Cerebellar cortex (tissue), 1 donor: ENCODE measurements around the gene UBE2M.
"Not testable (repeated sequence)": the region's sequence is repeated elsewhere in the genome, so short reads cannot be mapped to it uniquely, and the experiment has no call there.

Experiments
- DNase-seq: peaks from one replicate; pipeline ENCODE4 v3.0.0-alpha.2; 2015; ENCODE audit warnings: low spot score

Gene UBE2M

DNA sequence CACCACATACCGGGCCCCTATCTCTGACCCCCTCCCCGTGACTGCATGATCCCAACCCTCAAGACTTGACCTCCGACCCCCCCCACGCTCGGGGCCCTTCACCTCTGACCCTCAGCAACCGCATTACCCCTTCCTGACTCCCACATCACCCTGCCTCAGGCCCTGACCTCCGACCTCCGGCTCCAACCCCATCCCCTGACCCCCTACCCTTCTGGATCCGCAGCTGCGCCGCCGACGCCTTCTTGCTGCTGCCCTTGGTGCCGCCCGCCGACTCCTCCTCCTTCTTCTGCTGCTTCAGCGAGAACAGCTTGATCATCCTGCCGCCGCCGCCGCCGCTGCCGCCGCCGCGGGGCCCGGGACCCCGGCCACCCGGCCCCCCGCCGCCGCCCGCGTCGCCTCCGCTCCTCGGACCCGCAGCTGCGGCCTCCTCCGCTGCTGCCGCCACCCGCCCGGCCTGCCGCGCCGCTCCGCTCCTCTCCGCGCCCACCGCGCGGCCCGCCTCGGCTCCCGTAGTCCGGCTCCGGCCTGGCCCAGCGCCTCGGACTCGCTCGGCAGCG is at the start of gene UBE2M:
Gene UBE2M (minus strand): TSS at position 546 of the 557 bp plus-strand sequence. CDS start 230 bp downstream, at position 316.
- no peak for DNase-seq

DNA sequence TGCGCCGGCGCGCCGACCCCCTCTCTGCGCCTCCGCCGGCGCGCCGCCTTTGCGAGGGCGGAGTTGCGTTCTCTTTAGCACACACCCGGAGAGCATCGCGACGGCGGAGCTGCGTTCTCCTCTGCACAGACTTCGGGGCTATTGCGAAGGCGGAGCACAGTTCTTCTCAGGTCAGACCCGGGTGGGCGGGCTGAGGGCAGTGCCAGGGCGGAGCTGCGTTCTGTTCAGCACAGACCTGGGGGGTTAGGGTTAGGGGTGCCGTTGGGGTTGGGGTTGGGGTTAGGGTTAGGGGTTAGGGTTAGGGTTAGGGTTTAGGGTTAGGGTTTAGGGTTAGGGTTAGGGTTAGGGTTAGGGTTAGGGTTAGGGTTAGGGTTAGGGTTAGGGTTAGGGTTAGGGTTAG is 48.8 kb upstream of the UBE2M start:
- DNase-seq: not testable (repeated sequence)

DNA sequence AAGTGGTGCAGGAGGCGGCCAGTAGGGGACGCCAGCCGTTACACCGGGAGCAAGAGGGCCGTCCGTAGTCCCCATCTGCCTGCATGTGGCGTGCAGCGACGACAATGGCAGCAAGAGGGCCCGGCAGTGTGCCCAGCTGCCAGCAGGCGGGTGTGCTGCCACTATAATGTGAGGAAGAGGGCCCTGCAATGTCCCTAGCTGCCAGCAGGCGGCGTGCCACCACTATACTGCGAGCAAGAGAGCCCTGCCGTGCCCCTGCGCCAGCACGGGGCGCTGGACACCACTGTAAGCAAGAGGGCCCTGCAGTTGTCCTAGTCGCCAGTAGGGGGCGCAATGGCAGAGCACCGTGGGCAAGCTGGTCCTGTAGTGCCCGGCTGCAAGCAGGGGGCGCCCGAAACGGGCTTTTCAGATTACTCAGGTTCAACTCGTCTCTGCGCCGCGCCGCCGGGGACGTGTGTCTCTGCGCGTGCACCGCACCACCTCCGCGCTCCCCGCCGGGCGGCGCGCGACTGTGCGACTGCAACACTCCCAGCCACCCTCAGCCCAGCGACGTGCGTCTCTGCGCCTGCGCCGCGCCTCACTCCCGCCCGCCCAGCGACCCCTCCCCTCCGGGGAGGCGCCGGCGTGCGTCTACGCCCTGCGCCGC is 48.0 kb upstream of the UBE2M start:
- DNase-seq: not testable (repeated sequence)

DNA sequence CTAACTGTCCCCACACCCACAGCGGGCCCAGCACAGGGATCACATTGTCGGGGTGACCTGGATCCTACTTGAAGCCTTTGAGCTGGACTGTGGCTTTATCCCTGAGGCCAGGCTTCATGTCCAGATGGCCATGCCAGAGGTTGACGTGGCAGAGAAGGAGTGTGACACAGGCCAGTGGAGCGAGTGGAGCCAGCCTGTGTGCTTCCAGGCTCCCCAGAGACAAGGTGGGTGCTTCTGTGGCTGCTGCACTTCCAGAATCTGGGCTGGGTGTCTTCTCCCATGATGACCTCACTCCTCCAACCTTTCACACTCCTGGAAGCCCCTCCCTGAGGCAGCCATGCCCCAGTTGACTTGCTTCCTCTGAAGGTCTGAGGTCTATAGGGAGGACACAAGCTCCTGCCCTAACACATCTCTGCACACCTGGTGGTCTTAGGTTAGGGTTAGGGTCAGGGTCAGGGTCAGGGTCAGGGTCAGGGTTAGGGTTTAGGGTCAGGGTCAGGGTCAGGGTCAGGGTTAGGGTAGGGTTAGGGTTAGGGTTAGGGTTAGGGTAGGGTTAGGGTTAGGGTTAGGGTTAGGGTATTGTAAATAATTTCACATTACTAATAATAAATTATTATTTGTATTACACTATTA is 27.8 kb upstream of the UBE2M start:
- no peak for DNase-seq

DNA sequence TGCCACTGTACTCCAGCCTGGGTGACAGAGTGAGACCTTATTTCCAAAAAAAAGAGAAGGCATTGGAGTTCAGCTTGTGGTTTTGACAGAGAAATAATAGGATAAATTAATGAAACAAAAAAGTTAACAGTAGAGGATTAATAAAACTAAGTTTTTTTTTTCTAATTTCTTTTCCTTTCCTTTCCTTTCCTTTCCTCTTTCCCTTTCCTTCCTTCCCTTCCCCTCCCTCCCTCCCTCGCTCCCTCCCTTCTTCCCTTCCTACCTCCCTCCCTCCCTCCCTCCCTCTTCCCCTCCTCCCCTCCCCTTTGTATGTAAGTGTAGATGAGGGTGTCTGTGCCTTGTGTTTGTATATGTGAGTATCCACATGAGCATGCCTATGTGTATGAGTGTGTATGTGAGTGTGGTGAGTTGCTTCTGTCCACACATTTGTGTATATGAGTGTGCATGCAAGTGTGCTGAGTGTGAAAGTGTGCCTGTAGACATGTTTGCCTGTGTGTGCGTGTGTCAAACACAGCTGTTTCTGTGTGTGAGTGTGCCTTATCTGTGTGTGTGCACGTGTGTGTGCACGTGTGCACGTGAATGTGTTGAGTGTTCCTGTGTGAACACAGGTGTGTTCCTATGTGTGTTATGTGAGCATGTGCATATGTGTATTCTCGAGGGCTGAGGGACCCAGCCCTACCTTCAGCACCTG is 27.2 kb upstream of the UBE2M start:
- no peak for DNase-seq

DNA sequence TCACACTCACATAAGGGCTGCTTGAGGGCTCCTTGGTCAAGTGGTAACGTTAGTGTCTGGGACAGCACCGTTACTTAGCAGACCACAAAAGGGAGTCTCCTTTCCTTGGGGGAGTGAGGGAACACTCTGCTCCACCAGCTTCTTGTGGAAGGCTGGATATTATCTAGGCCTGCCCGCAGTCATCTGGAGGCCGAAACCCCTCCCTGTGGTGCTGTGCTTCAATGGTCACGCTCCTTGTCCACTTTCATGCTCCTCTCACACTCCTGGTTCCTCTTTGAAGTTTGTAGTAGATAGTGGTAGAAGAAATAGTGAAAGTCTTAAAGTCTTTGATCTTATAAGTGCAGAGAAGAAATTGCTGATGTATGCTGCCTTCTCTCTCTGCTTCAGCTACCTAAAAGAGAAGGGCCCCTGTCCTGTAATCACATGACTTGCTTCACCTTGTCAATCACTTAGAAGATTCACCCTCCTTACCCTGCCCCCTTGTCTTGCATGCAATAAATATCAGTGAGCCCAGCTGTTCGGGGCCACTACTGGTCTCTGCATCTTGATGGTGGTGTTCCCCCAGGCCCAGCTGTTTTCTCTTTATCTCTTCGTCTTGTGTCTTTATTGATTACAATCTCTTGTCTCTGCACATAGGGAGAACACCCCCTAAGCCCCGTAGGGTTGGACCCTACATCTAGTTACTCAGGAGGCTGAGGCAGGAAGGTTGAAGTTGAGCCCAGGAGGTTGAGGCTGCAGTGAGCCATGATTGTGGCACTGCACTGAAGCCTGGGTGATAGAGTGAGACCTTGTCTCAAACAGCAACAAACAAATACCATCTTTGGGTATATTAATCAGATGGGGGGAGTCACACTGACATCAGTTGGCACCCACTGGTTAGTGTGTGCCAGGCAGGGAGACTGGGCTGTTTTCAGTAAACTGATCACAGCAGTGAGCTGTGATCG is 26.4 kb upstream of the UBE2M start:
- no peak for DNase-seq

DNA sequence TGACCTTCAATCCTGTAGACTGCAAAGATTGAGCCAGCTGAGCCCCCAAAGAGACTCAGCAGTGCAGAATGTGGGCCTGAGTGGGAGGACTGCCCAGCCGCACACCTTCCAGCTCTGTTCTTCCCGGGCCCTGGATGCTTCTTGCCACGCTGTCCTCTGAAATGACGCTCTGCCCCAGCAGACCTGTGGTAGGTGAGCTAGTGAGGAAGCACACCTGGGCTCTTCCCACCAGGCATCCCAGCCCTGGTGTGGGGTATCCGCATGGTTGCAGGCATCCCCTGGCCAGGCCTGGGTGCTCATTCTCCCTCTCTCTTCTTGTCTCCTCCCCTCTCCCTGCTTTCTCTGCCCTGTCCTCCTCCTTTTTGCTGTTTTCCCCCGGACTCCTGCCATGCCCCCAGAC is 24.6 kb upstream of the UBE2M start:
- no peak for DNase-seq

DNA sequence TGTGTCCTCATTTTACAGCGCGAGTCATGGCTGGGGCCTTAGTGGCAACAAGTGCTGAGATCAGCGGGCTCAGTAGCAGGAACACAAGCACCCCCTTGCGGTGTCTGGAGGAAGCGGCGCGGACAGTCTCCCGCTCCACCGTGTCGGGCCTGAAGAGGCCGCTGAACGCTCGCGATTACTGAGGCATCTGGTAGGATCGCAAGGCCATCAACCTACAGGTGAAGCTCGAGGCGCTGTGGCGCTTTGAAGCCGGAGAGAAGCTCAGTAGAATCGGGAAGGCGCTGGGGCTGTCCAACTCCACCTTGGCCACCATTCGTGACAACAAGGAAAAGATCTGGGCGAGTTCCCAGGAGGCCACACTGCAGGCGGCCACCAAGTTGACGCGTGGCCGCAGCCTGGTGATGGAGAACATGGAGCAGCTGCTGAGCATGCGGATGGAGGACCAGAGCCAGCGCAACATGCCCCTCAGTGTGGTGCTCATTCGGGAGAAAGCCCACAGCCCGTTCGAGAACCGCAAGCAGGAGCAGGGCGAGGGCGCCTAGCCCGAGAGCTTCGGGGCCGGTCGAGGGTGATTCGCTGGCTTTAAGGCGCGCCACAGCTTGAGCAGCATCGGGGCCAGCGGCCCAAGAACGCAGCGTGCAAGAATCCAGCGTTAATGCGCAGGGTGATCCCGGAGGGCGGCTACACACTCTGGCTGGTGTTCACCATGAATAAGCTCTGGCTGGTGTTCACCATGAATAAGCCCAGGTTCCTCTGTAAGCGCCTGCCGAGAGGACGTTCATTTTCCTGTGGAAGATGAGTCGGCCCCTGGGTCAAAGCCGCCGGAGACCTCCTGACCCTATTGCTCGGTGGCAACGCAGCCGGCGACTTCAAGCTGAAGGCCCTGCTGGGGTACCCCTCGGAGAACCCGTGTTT is 23.1 kb upstream of the UBE2M start:
- DNase-seq: peak; percentile 87

DNA sequence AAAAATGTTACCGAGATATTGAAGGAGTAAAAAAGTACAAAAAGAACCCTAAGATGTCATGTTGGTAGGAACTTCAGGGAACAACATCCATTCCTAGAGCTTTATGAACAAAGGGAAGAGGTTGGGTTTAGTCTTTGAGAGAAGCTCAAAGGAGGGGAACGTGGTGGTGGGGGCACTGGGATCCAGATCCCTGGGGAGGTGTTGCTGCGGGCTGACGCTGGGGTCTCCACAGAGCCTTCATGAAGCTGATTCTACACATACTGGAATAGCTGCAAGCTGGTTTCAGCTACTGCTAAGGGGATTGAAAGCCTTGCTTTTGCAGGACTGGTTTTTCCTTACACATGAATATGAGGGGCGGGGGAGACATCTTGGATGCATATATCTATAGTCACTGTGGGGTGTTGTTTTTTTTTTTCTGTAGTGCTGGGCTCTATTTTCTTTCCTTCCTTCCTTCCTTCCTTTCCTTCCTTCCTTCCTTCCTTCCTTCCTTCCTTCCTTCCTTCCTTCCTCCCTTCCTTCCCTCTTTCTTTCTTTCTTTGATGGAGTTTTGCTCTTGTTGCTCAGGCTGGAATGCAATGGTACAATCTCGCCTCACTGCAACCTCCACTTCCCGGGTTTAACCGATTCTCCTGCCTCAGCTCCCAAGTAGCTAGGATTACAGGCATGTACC is 21.2 kb upstream of the UBE2M start:
- DNase-seq: no peak

DNA sequence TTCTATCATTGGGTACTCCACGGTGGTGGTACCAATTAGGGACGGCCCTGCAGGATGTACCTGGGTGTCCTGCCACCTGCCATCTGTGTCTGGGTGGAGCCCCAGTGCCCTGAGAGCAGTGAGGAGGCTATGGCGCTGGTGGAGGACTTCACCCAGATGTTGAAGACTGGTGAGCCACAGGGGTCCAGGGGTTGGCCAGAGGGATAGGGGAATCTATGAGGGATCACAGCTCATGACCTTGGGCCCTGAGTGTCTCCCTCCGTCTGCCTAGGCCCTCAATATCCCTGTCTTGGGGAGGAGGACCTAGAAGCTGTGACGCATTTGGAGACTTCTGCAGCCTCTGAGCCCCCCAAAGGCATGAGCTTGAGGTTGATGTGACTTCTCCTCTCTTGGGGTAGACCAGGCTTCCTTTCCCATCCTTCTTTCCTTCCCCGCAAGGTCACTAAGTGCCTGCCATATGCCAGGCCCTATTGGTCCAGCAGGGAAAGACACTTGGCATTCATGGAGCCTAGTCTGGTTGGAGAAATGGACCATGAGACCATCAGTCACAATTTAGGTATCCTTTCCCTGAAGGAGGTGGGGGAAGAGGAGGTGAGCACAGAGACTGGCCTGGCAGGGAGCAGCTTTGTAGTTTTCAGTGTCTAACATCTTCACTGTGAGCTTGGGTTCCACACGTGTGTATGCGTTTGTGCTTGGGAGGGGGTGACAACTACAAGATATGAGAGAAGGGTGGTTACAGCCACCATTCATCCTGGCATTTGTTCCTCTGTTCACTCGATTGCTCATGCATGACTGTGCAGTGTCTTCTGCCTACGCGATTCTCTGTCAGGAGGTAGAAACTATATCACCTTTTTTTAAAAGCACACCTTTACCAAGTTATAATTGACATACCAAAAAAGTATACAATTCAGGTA is 19.9 kb upstream of the UBE2M start:
- no peak for DNase-seq

DNA sequence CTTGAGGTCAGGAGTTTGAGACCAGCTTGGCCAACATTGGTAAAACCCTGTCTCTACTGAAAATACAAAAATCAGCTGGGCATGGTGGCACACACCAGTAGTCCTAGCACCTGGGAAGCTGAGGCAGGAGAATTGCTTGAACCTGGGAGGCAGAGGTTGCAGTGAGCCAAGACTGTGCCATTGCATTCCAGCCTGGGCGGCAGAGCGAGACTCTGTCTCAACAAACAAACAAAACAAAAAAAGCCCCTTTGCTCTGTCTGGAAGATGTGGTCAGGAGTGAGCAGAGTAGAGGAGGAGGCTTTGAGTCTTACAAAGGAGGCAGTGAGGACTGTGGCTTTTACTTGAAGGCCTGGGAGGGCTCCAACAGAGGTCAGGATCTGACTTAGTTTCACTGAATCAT is 19.2 kb upstream of the UBE2M start:
- DNase-seq: not testable (repeated sequence)

DNA sequence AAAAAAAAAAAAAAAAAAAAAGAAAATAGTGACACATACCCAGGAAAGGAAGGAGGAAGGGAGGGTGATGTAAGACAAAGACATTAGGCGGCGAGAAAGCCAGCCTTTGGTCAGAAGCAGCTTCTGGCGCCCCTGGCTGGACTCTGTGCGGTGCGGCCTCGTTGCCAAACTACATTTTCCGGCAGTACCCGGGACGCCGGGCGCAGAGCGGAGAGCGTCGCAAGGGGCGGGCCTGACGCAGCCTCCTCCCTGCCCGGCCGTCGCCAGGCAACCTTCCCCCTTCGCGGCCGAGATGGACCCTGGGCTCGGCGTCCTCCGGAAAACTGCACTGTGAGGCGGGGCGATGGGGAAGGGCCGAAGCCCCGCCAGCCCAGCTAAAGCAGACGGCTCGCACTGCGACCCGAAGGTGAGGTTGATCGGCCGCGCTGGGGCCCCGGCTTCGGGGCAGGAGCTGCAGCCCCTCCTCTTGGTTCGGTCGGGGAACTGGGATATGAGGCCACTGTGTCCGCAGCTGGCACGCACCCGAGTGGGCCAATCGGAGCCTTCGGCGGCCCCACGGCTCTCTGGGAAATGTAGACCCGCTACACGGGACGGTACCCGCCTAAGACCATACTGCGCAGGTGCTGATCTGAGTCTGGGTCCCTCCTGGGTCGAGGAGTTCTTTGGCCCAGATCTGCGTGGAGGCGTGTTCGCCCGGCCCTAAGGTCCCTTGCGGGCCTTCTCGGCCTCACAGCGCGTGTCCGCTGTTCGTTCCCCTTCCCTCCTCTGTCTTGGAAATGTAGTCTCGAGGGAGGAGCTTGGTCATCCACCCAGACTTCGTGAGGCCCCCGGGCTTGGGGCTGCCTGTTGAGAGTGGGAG is 17.0 kb upstream of the UBE2M start:
- peak; percentile 93 for DNase-seq

DNA sequence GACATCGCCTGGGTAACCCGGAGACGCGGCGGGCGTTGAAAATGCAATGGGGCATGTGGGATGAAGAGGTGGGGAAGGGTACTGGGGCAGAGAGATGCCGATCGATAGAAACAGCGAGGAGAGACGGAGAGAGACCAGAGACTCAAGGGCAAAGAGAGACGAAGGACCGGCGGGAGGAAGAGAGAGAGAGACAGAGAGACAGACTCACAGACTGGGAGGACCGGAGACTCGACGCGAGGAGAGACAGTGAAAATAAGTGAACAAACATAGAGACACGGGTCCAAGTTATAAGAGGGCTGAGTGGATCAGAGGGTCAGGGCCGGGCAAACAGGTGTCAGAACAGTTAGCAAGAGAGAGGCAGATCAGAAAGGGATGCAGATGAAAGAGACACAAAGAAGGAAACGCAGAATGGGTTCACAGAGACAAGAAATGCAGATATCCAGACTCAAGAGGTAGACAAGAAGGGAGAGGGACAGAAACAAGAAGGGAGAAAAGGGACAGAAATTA is 15.3 kb upstream of the UBE2M start:
- DNase-seq: no peak

DNA sequence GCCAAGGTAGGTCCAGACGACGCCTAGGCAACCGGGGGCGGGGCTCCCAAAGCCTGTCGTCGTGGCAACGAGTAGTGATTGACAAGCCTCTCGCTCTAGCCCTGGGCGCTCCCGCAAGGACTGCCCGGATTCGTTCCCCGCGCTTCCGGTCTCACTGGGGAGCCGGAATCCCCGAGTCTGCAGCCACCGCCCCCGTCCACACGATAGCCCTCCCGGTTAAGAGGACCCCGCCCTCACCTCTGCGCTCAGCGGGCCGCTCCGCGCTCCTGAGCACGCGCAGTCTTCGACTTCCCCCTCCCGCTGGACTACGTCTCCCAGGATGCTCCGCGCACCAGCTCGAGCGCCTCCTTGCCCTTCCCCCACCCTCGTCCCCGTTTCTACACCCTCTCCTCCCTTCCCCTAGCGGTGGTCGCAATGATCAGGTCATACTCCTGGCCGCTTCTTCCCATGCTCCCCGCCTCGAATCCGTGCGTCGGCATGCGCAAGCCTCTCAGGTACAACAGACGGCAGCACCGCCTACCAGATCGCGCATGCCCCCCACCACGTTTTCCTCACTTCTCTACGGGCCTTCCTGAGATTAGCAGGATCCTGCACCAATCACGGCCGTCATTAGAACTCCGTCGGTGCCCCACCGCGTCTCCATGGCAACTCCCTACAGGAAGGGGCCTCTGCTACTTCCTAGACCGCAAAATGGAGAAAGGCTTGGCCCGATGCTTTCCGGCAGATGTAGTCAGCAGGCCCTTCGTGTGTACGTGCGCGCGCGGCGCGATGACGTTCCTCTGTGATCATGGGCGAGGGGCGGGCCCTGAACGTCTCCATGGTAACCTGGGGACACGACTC is 14.6 kb upstream of the UBE2M start, which contains the start of gene MZF1:
Gene MZF1 (minus strand): TSS at position 518 of the 840 bp plus-strand sequence. CDS start 1,946 bp downstream, outside the sequence.
- peak; percentile 100 for DNase-seq

DNA sequence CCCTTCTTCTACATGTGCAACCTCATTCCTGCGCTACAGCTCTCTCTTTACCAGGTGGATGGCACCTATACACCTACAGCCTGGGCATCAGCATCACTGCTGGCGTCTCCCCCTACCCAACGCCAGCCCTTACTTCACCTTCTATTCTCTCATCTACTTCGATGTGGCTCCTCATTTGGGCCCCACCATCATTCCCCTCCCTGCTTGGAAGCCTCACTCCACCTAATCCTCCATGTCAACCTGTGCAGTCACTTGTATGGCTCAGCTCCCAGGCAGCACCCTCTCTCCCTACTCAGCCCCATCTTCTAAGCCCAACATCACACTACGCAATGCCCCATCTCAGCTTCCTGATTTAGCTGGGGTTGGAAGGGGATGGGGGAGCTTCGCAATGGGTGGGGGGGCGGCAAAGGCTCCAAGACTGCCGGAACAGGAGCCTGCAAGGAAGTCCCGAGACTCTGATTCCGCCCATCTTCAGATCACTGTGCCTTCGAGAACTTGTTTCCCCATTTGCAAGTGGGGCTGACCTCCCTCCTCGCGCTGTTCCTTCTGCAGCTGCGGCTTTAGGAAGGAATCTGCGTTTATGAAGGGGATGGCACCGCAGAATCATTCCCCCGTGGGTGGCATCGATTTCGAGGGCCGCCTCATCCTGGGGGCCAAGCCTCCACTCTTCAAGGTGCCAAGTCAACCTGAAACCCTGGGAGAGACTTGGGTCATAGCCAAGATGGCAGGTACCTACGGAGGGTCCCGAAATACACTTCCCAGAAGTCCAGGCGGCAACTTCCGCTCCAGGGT is 13.8 kb upstream of the UBE2M start:
- DNase-seq: no peak

DNA sequence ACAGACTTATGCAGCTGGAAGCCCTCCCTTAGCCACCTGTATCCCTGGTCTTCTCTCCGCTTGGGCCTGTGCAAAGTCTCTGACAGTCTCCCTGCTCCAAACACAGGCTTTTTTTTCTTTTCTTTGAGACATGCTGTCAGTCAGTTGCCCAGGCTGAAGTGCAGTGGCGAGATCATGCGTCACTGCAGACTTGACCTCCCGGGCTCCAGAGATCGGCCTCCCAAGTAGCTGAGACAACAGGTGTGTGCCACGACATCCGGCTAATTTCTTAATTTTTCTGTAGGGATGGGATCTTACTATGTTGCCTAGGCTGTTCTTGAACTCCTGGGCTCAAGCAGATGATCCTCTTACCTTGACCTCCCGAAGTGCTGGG is 13.2 kb upstream of the UBE2M start:
- DNase-seq: no peak
